Heart left ventricle (tissue), 16 donors: ENCODE measurements around the gene MFSD8. TPM values are rescaled to one million over a fixed set of nuclear protein-coding genes. Genes with fewer than 3 reads are reported as not detected.
"Not testable (repeated sequence)": the region's sequence is repeated elsewhere in the genome, so short reads cannot be mapped to it uniquely, and the experiment has no call there.

ENCODE experiments used
- ATAC-seq, 4 donors: fragments of 200-7000 bp; cut with Tn5 transposase; one replicate each; pipeline ENCODE4 v1.9.1; 2020 to 2022; ENCODE audit warnings: moderate library complexity in 4 of 4, mild to moderate bottlenecking in 3 of 4, moderate number of reproducible peaks in 1 of 4
- DNase-seq, 5 donors: peaks; one replicate each; pipeline ENCODE4 v3.0.0-alpha.2; 2020
- H3K27ac ChIP-seq, 12 donors: fragments of 200-600 bp; sonication (generic) in 4 of 12; one replicate each; pipeline versions ENCODE4 v1.5.0 to v1.8.0; 2016 to 2022; ENCODE audit warnings: mild to moderate bottlenecking in 2 of 12
- H3K27me3 ChIP-seq, 9 donors: fragments of 200-600 bp; sonication (generic) in 2 of 9; one replicate each; pipeline versions ENCODE4 v1.5.1 to v1.8.0; 2016 to 2022; ENCODE audit warnings: mild to moderate bottlenecking in 3 of 9
- H3K36me3 ChIP-seq, 9 donors: fragments of 200-600 bp; sonication (generic) in 2 of 9; one replicate each; pipeline versions ENCODE4 v1.5.0 to v1.8.0; 2018 to 2022; ENCODE audit warnings: mild to moderate bottlenecking in 2 of 9
- H3K4me1 ChIP-seq, 12 donors: fragments of 200-600 bp; sonication (generic) in 4 of 12; one replicate each; pipeline versions ENCODE4 v1.5.0 to v1.8.0; 2016 to 2022; ENCODE audit warnings: mild to moderate bottlenecking in 3 of 12
- H3K4me3 ChIP-seq, 12 donors: fragments of 200-600 bp; sonication (generic) in 4 of 12; one replicate each; pipeline versions ENCODE4 v1.5.0 to v1.8.0; 2017 to 2022; ENCODE audit warnings: mild to moderate bottlenecking in 9 of 12, moderate library complexity in 4 of 12
- H3K9me3 ChIP-seq, 12 donors: fragments of 200-600 bp; sonication (generic) in 4 of 12; one replicate each; pipeline versions ENCODE4 v1.5.0 to v1.8.0; 2016 to 2022; ENCODE audit warnings: mild to moderate bottlenecking in 1 of 12
- POLR2A ChIP-seq, 2 donors: fragments of 450-650 bp; IDR thresholded peaks; one replicate each; pipeline ENCODE4 v1.6.1; 2017; ENCODE audit warnings: antibody characterized with exemption in 2 of 2, mild to moderate bottlenecking in 2 of 2, moderate library complexity in 2 of 2
- WGBS, 4 donors: extraction: QIAGEN DNeasy Blood & Tissue Kit in 2 of 4; methylation state at CpG; one replicate each; pipeline versions ENCODE4 v1.1.5 to v1.1.7; 2013 to 2018; 5-methylcytosine and 5-hydroxymethylcytosine counted together
- intact Hi-C, 10 donors: fragments of 100-400 bp; cut with DNase I; formaldehyde crosslinking; loops; one replicate each; pipeline versions ENCODE4 v1.11.1 to v1.14.2; 2022
- polyA plus RNA-seq, 2 donors: library from polyadenylated mRNA; stranded (reverse); fragments of 200-250 nt; gene quantifications; one replicate each; pipeline ENCODE4 v1.2.3, GENCODE V29; 2013
- total RNA-seq, 9 donors: library from RNA; depleted of rRNA in 2 of 9; stranded (reverse); fragments of >200 nt in 2 of 9; fragmentation: NEBNext Ultra II Directional in 3 of 9; extraction: Animal tissue kit (Norgen Biotek cat#: 25700) in 3 of 9; gene quantifications; one replicate each; pipeline versions ENCODE4 v1.1.0 to v1.2.4, GENCODE V29; 2016 to 2023
- TF ChIP-seq, protein P1 (sequence below), 12 donors: fragments of 200-600 bp; sonication (generic) in 4 of 12; IDR thresholded peaks; one replicate each; pipeline versions ENCODE4 v1.5.0 to v1.8.0; 2018 to 2022; ENCODE audit warnings: antibody characterized with exemption in 12 of 12, mild to moderate bottlenecking in 5 of 12
- donor health status: ischemic (EF 13 %, LVEDD 7.1; RV severe dilation, severe dysfunction).
- donor health status: healthy with polysubstance abuse.
- donor health status: DM: no; HTN: yes; CAD: no.
- donor health status: DM: no; HTN: no; CAD: no.
- donor health status: ischemic (EF 25% LVEDD 6.9; RV normal size, moderate dysfunction).
- donor health status: ischemic (EF 25% LVEDD 5.7; RV mildly dilated, moderate dysfunction).
- donor health status: healthy.
- donor health status: DM: yes; HTN: yes; CAD: no.
- donor health status: ischemic (EF 35%, LVEDD 5.7; RV mildly dilated, moderate dysfunction).
- donor health status: nonischemic (EF 11% LVEDD 7.7; RV severe dilation, severe dysfunction).
- donor health status: DM: yes; HTN: yes; CAD: no.
- donor health status: PGD.
- donor health status: ischemic (EF 29% LVEDD 5.4; RV normal size, mild dysfunction).
- donor health status: nonischemic (EF 23%, LVEDD 6.1; RV moderate dilation, normal function).

The MFSD8 gene
- total and polyA plus RNA-seq, 11 donors = 4.1 to 17.4 (median 9.7) TPM

DNA sequence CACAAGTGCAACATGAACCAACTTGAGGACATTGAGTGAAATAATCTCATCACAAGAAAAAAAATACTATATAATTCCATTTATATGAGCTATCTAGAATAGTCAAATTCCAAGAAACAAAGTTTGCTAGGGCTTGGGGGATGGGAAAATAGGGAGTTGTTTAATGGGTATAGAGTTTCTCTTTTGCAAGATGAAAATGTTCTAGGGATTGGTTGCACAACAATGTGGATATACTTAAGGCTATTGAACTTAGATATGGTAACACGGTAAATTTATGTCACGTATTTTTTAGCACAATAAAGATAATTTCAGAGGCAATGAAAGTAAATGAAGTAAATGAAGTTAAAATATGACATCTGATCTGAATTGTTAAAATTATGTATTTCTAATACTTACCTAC lies 7.9 kb downstream of the MFSD8 start:
- intact Hi-C loops = no loop called here
- H3K27me3 ChIP-seq = no peaks in the 10 kb centered on the region
- TF ChIP-seq, protein P1, sequence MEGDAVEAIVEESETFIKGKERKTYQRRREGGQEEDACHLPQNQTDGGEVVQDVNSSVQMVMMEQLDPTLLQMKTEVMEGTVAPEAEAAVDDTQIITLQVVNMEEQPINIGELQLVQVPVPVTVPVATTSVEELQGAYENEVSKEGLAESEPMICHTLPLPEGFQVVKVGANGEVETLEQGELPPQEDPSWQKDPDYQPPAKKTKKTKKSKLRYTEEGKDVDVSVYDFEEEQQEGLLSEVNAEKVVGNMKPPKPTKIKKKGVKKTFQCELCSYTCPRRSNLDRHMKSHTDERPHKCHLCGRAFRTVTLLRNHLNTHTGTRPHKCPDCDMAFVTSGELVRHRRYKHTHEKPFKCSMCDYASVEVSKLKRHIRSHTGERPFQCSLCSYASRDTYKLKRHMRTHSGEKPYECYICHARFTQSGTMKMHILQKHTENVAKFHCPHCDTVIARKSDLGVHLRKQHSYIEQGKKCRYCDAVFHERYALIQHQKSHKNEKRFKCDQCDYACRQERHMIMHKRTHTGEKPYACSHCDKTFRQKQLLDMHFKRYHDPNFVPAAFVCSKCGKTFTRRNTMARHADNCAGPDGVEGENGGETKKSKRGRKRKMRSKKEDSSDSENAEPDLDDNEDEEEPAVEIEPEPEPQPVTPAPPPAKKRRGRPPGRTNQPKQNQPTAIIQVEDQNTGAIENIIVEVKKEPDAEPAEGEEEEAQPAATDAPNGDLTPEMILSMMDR (IDR thresholded peaks at IDR 0.05) = no peak
- no peak for TF ChIP-seq POLR2A (IDR thresholded peaks at IDR 0.05)
- H3K9me3 ChIP-seq = no peaks in the 10 kb centered on the region
- no peak overlapping the region for H3K4me3 ChIP-seq
- WGBS, 4 donors = 92 to 98% (median 96%) methylated on average over 2 of the region's 2 CpGs
- peaks cover 0 to 50% (median 29%) of the 10 kb centered on the region in 9 donors for H3K36me3 ChIP-seq
- no peak for ATAC-seq
- no peak overlapping the region for H3K27ac ChIP-seq
- DNase-seq = no peak
- peaks cover 0 to 9% (median 0%) of the 10 kb centered on the region in 12 donors for H3K4me1 ChIP-seq

DNA sequence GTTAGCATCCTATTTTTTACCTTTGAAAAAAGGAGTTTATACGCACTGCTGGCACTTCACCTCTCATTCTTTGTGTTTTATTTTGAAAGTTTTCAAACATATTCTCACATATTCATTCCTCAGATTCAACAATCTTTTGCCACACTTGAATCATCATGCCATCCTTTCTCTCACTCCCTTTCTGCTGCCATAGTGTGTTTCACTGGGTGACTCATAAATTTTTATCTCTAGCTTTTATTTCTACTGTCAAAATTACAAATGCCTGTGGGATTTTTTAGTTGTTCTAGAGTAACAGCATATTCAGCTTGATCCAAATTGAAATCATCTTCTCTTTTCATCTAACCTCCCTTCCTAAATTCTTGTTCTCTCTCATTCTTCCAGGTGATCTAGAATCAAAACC lies 28.0 kb downstream of the MFSD8 start:
- intact Hi-C loops = no loop called here
- no peaks in the 10 kb centered on the region for H3K9me3 ChIP-seq
- TF ChIP-seq POLR2A (IDR thresholded peaks at IDR 0.05) = no peak
- TF ChIP-seq, protein P1 (IDR thresholded peaks at IDR 0.05) = no peak
- DNase-seq (no peak), ATAC-seq (no peak)
- 93 to 98% (median 95%) methylated on average over 1 of the region's 1 CpG for WGBS, 4 donors
- H3K4me1 ChIP-seq = peaks cover 0 to 3% (median 0%) of the 10 kb centered on the region in 12 donors
- no peaks in the 10 kb centered on the region for H3K27me3 ChIP-seq
- peaks cover 0 to 45% (median 25%) of the 10 kb centered on the region in 9 donors for H3K36me3 ChIP-seq
- no peak overlapping the region for H3K4me3 ChIP-seq
- no peak overlapping the region for H3K27ac ChIP-seq

DNA sequence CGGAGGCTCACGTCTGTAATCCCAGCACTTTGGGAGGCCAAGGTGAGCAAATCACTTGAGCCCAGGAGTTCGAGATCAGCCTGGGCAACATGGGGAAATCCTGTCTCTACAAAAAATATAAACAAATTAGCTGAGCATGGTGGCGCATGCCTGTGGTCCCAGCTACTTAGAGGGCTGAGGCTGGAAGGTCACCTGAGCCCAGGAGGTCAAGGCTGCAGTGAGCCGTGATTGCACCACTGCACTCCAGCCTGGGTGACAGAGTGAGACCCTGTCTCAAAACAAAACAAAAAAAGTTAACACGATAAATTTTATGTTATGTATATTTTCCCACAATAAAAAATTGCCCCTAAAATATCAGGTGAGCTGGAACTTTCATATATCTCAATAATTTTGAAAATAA lies 33.1 kb downstream of the MFSD8 start:
- H3K4me1 ChIP-seq, H3K27me3 ChIP-seq, intact Hi-C loops, DNase-seq, H3K27ac ChIP-seq, ATAC-seq, H3K9me3 ChIP-seq, H3K4me3 ChIP-seq: not testable (repeated sequence)
- peaks cover 0 to 58% (median 26%) of the 10 kb centered on the region in 9 donors for H3K36me3 ChIP-seq
- 73 to 85% (median 79%) methylated on average over 6 of the region's 6 CpGs for WGBS, 4 donors

DNA sequence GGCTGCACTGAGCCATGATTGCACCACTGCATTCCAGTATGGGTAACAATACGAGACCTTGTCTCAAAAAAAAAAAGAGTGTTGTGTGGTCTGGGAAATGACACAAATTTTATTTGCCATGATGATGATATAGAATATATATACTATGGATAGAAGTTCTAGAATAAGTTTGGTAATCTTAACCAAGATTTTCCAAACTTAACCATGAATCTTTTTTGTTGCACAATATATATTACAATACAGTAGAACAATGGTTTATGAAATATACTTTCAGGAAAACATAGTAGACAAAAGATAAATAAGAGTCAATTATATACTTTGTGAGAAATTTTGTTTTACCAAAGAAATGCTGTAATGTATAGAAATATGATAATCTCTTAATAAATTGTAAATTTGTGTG lies 34.8 kb downstream of the MFSD8 start:
- Histone ChIP-seq H3K9me3 (peaks cover 0 to 7% (median 0%) of the 10 kb centered on the region in 12 donors), H3K4me1 (peaks cover 0 to 3% (median 0%) of the 10 kb centered on the region in 12 donors), H3K4me3 (no peak overlapping the region), H3K27ac (no peak overlapping the region), H3K36me3 (peaks cover 0 to 65% (median 32%) of the 10 kb centered on the region in 9 donors), H3K27me3 (no peaks in the 10 kb centered on the region)
- DNase-seq = no peak
- intact Hi-C loops = no loop called here
- 94 to 100% (median 97%) methylated on average over 1 of the region's 1 CpG for WGBS, 4 donors
- TF ChIP-seq, protein P1 (IDR thresholded peaks at IDR 0.05) = no peak
- no peak for TF ChIP-seq POLR2A (IDR thresholded peaks at IDR 0.05)
- ATAC-seq = no peak

DNA sequence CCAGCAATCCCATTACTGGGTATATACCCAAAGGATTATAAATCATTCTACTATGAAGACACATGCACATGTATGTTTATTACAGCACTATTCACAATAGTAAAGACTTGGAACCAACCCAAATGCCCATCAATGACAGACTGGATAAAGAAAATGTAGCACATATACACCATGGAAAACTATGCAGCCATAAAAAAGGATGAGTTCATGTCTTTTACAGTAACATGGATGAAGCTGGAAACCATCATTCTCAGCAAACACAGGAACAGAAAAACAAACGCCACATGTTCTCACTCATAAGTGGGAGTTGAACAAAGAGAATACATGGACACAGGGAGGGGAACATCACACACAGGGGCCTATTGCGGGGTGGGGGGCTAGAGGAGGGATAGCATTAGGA lies 39.3 kb downstream of the MFSD8 start:
- H3K4me3 ChIP-seq, H3K27ac ChIP-seq, H3K4me1 ChIP-seq, DNase-seq, ATAC-seq, intact Hi-C loops, H3K27me3 ChIP-seq, H3K9me3 ChIP-seq: not testable (repeated sequence)
- H3K36me3 ChIP-seq = peaks cover 0 to 74% (median 51%) of the 10 kb centered on the region in 9 donors
- WGBS, 4 donors = 95 to 100% (median 96%) methylated on average over 2 of the region's 2 CpGs
